ENCODE results near the gene GRM7. TPM values are rescaled to one million over a fixed set of nuclear protein-coding genes. Genes with fewer than 3 reads are reported as not detected.

Gene GRM7
- total RNA-seq, 1 experiment from 2014 or later = 0.28 TPM

DNA sequence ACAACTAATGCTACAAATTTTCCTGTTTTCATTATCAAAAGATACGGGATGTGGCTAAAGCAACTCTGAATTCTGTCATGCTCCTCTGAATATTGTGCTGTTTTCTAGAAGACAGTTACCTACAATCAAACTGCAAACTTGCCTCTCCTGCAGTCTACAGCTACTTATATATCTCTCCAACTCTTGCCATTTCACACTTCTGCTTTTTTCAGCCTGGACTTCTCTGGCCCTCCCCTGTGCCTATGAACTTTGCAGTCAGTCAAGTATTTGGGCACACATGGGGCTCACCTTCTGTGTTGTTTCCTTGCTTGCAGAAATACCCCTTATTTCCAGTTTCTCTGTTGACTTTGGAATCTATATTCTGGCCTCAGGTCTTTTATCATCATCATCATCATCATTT is 575.6 kb downstream of the GRM7 start:
- H2BK120ac ChIP-seq (ENCODE audit: low read depth, low read length, poor library complexity, severe bottlenecking) = no peak overlapping the region
- no peak overlapping the region for H3K14ac ChIP-seq (ENCODE audit: insufficient read depth, low read length)
- no peak overlapping the region for H4K5ac ChIP-seq (ENCODE audit: insufficient read length, low read depth, low read length)
- no peak overlapping the region for H2AFZ ChIP-seq (ENCODE audit: low read length)
- peaks cover 10 to 11% of the 10 kb centered on the region in 2 experiments for H3K9me3 Mint-ChIP-seq
- no peak overlapping the region for H4K91ac ChIP-seq (ENCODE audit: insufficient read length, low read depth, low read length)
- no peaks in the 10 kb centered on the region for H3K27me3 Mint-ChIP-seq (ENCODE audit: low read depth)
- no peak overlapping the region for H3K27ac Mint-ChIP-seq
- H3K9ac ChIP-seq (ENCODE audit: extremely low read depth, insufficient read length, low read length) = no peak overlapping the region
- TF ChIP-seq, protein P1, sequence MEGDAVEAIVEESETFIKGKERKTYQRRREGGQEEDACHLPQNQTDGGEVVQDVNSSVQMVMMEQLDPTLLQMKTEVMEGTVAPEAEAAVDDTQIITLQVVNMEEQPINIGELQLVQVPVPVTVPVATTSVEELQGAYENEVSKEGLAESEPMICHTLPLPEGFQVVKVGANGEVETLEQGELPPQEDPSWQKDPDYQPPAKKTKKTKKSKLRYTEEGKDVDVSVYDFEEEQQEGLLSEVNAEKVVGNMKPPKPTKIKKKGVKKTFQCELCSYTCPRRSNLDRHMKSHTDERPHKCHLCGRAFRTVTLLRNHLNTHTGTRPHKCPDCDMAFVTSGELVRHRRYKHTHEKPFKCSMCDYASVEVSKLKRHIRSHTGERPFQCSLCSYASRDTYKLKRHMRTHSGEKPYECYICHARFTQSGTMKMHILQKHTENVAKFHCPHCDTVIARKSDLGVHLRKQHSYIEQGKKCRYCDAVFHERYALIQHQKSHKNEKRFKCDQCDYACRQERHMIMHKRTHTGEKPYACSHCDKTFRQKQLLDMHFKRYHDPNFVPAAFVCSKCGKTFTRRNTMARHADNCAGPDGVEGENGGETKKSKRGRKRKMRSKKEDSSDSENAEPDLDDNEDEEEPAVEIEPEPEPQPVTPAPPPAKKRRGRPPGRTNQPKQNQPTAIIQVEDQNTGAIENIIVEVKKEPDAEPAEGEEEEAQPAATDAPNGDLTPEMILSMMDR (conservative IDR thresholded peaks at IDR 0.05) = no peak
- no peak for DNase-seq
- peaks cover 9% of the 10 kb centered on the region for H3K9me3 ChIP-seq (ENCODE audit: control insufficient read depth, low read depth, low read length)
- no peaks in the 10 kb centered on the region for H3K27me3 ChIP-seq (ENCODE audit: insufficient read depth, low read length)
- H2BK20ac ChIP-seq (ENCODE audit: low read depth, low read length, poor library complexity, severe bottlenecking) = no peak overlapping the region
- H3K79me1 ChIP-seq (ENCODE audit: insufficient read depth, low read depth, low read length, poor library complexity, severe bottlenecking) = no peaks in the 10 kb centered on the region
- H2BK12ac ChIP-seq (ENCODE audit: insufficient read length, low read depth, low read length) = no peak overlapping the region
- no peaks in the 10 kb centered on the region for H3K4me1 ChIP-seq (ENCODE audit: insufficient read depth, low read length)
- H3T11ph ChIP-seq (ENCODE audit: low read length) = no peak overlapping the region
- peaks cover 4 to 14% (median 9%) of the 10 kb centered on the region in 3 experiments for H3K36me3 Mint-ChIP-seq (ENCODE audit: insufficient read depth in 1 of 3, low read depth in 3 of 3)
- no peak overlapping the region for H3K18ac ChIP-seq (ENCODE audit: insufficient read length, low read depth, low read length)
- H3K23me2 ChIP-seq (ENCODE audit: insufficient read length, low read depth, low read length, poor library complexity, severe bottlenecking) = no peaks in the 10 kb centered on the region
- H3K79me2 ChIP-seq (ENCODE audit: insufficient read depth, low read length) = no peaks in the 10 kb centered on the region
- H2BK15ac ChIP-seq (ENCODE audit: low read depth, low read length) = no peak overlapping the region
- no peak overlapping the region for H3K23ac ChIP-seq (ENCODE audit: insufficient read length, low read depth, low read length)
- no peak overlapping the region for H3K56ac ChIP-seq (ENCODE audit: insufficient read length, low read depth, low read length)
- H2BK5ac ChIP-seq (ENCODE audit: insufficient read length, low read length) = no peak overlapping the region
- no peak overlapping the region for H3K4me2 ChIP-seq (ENCODE audit: insufficient read depth, insufficient read length, low read length)
- H3K4ac ChIP-seq (ENCODE audit: low read depth, low read length) = no peak overlapping the region
- no peak overlapping the region for H2AK5ac ChIP-seq (ENCODE audit: insufficient read length, low read length)
- no peak overlapping the region for H4K8ac ChIP-seq (replicated peaks; ENCODE audit: insufficient read length, low read depth, low read length)
- no peaks in the 10 kb centered on the region for H4K20me1 ChIP-seq (ENCODE audit: control insufficient read depth, insufficient read depth, insufficient read length)
- no peak overlapping the region for H3K27ac ChIP-seq (ENCODE audit: insufficient read length, low read depth, low read length)
- H3K4me3 Mint-ChIP-seq = no peak overlapping the region
- H3K4me1 Mint-ChIP-seq = peaks cover 2% of the 10 kb centered on the region in 2 experiments; a peak in 3 of 4 replicates
- no CpG with 5 or more reads among the region's 1 CpG for WGBS (ENCODE audit: extremely low coverage, insufficient read length, low lambda C conversion rate)
